GM21619 (cell line): ENCODE data around the gene MBNL1.

Experiments
- ATAC-seq: cut with Tn5 transposase; IDR thresholded peaks from one replicate; pipeline ENCODE4 v1.9.1; 2021; ENCODE audit not compliant: unreplicated experiment

Gene MBNL1

DNA sequence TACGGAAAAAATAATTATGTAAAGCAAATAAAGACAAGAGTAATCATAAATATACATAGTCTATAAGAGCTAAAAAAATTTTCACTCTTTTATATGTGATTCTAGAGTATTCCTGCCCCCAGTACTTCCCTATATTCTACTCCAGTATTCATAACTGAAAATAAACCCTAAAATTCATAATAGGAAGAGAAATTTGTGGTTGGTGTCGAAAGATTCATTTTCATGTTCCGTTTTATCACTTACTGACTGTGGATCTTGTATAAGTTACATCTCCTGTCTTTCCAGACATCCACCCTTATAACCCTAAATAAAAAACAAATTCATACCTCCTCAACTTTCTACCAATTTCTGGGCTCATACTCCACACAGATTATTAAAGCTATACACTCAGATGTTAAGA, 16.0 kb upstream of the MBNL1 start:
- no peak for ATAC-seq

DNA sequence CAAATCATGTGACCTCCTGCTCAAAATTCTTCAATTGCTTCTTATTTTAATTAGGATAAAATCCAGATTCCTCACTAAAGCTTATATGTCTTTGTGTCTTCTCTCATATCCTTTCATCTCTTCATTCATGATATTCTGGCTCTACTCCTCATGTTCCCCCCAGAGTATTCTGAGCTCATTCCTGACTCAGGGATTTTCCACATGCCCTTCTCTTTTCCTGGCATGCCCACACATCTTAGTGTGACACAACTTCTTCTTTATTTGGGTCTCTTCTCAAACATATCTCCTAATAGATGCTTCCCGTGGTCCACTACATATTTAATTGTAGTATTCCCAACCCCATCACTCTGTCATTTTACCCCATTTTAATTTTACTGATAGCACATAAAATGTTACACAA, 15.2 kb upstream of the MBNL1 start:
- ATAC-seq = no peak

DNA sequence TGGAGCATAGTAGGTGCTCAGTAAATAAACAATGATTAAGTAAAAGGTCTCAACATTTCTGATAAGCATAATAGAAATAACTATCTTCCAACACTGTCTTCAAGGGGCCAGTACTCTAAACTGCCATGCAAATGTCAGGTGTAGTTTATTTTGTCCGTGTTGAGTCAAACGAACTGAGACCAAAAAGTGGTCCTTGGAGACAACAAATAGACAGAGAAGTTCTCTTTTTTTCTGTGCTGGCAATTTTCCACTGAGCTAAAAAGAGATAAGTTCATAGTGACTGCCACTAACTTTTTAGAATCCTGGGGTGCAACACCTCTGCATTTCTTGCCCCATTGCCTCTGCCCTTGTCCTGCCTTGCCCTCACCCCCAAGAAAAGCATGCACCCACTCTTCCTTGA, 14.7 kb upstream of the MBNL1 start:
- no peak for ATAC-seq

DNA sequence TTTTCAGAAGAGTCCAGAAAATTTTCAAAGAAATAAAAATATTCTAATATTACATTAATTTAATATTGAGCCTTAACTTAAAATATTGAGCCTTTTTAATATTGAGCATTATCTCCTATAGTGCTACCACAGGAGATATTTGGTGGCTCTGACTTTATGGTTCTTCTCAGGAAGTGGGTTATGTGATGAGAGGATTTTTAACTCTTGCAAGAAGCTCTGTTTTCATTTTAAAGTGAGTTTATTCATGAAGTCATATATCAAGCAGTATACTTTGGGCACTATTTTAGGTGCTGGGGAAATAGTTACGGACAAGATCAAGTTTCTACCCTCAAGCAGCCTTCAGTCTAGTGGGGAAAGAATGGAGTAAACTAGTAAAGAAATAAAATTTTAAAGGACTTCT, 13.4 kb upstream of the MBNL1 start:
- ATAC-seq = no peak

DNA sequence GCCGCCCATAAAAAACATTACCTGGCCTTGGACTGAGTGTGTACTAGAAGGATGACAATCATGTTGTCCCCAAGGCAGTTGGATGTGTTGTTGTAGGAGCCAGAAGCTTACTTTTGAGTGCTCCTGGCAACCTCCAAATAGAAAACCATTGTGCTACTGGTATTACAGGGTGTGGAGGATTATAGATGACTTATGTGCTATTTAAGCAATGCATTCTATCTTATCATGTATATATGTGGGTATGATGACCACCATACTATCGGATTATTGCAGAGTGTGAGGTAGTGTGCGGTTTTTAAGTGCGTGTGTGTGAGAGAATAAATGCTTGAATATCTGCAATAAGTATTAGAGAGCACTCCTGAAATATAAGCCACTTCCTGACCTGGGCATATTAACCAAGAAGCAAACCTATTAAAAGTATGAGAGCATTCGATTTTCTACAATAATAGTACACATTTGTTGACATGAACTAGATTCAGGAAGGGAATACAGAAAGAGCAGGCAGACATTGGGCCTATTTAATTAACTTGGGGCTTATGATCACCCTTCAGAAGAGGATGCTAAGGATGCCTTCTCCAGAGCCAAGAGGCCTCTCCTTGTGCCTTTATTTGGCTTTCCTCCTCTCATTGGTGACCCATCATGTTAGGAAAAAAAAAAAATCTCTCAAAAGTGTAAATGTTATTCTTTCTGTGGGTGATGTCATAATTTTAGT, 11.7 kb upstream of the MBNL1 start:
- no peak for ATAC-seq

DNA sequence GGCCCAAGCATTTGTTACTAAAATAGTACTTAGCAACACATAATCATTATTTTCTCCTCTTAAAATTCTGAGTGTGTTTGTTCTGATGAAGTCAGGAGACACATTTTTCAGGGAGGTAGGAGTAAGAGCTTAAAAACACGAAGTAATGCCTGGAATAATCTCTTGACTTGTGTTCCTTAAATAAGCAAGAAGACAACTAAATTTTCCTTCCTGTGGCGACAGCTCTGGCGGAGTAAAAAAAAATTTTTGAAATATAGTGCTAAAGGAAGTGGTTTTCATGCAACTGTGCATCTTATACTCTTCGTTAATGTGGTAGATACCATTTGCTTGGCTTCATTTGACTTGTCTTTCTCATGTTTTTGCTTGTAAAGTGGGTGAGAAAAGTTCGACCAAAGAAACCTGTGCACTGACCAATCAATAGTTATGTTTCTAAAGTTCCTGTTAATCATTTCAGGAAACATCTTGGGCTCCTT, 11.1 kb upstream of the MBNL1 start:
- peak; percentile 85 for ATAC-seq

DNA sequence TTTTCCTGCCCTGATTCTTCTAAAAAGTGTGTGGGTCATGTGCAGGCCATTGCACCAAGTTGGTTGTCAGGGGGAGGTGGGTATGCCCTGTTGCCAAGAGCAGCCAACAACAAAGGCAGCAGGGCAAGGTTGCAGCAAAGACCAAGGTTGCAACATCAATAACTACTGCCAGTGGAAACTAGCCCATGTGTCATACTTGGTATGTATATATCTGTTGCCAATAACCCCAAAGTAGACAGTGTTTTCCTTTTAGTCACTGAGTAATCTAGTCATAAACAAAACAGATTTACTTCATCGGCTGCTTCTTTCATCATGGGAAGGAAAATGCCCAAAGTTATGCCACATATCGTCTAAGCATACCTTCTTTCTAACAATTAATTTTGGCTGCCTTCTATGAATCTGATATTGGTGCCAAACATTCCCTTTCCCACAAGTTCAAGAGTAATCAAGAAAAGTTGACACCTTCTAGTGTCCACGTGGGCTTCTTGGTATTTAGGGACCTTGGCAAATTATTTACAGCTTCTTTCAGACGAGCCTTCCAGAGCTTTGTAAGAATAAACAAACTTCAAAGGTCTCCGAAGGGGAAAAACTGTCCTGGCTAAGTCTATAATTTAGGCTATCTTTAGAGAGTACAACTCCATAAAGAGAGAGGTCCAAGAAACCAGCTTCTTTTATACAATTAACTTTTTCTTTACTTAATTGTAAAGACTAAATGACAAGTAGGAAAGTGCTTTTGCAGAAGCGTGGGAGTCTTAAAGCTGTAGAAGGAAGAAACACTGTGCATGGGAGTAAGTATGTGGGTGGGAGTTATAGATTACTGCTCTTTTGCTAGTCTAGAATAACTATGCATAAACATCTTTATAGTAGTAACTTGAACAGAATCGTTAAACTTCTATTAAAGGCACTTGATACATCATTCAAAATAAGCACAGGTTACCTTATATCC, 10.0 kb upstream of the MBNL1 start:
- peak; percentile 33 for ATAC-seq

DNA sequence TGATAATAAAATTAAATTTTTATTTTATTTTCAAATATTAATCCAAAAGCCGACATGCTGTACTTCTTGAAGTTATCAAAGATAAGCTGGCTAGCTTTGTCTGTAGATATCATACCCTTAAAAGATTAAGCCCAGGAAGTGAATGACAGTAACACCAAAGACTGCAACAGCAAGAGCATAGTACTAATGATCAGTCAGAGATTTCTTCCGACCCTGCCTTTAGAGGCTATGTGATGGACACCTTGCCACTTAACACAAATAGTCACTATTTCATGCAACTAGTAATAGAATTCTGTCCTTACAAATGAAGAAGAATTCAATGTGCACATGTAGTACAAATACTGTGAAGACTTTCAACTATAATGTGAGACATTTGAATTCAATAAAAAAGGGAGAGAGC, 9.3 kb upstream of the MBNL1 start:
- ATAC-seq = no peak

DNA sequence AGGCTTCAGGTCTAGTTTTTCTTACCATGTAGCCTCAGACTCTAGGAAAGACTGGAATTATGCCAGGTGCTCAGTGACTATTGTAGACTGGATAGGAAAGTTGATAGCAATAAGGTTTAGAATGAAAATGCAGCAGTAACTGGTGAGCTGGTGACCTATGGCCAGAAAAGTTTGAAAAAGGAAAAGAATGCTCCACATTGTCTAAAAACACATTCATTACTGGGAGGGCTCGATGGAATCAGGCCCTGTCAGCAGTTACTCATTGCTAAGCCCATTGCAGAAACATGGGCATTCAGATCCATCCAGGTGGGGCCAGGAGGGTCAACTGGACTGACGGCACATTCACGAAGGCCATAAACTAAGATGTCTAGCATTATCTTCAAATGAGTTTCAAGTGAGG, 8.7 kb upstream of the MBNL1 start:
- no peak for ATAC-seq

DNA sequence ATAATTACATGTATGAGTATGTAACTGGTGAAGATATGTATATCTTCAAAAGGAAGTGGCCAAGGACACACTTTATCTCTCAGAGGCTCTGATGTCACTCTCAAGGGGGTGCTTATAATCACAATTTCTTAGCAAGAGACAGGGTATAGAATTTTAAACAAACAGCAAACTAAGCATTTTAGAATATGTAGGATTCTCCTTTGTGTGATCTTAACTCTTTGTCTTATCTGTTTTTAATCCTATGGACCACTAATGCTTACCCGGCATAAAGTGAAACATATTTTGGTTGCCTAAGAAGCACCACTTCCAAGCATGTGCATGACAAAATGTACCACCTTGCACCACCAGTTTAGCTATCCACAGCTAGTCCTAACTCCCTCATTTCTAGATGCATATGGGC, 8.2 kb upstream of the MBNL1 start:
- no peak for ATAC-seq

DNA sequence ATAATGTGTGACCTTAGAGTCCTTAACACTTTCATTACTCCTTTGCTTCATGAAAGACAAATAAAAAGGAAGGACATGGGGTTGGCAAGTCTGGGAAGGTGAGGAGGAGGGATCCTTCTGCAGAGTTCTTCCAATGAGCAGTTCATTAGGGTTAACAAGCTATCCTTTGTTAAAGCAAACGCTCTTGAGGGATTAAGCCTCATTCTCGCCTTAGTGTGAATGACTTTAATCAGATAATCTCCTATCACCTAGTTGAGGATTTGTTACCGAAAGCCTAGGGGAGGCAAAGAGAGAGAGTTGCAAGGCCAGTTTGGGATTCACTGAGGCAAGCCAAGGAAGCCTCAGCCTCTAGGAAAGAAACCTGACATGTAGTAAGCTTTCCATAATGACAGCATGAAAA, 7.4 kb upstream of the MBNL1 start:
- no peak for ATAC-seq

DNA sequence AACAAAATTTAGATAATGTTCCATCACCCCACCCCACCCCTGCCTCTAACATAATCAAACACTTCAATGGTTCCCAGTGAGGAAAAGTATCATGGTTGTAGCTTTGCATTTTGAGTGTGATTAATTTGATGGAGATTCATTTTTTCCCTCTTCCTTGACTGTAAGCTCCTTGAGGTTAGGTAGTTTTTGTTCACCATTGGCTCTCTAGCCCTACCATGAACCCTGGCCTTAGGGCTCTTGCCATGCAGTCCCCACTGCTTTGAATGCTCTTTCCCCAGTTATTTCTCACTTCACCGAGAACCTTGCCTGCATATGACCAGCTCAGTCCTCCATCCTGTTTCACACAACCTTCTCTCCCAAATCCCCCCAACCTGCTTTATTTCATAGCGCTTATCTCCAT, 5.0 kb upstream of the MBNL1 start:
- ATAC-seq = no peak

DNA sequence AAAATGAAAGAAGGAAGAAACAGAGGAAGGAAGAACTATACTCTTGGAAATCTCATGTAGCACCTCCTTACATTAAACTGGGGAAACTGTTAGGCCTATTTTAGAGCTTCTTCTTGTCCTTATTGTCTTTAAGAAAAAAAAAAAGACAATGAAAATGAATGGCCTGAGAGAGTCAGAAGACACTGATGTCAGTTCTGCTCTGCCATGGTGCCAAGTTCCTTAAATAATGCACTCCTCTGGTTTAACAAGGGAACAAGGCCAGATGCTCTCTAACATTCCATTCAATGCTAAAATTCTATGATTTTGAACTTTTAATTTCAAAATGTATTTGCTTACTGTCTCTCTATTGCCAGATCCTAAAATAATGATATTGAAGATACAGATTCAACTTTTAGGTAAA, 4.4 kb upstream of the MBNL1 start:
- ATAC-seq = no peak

DNA sequence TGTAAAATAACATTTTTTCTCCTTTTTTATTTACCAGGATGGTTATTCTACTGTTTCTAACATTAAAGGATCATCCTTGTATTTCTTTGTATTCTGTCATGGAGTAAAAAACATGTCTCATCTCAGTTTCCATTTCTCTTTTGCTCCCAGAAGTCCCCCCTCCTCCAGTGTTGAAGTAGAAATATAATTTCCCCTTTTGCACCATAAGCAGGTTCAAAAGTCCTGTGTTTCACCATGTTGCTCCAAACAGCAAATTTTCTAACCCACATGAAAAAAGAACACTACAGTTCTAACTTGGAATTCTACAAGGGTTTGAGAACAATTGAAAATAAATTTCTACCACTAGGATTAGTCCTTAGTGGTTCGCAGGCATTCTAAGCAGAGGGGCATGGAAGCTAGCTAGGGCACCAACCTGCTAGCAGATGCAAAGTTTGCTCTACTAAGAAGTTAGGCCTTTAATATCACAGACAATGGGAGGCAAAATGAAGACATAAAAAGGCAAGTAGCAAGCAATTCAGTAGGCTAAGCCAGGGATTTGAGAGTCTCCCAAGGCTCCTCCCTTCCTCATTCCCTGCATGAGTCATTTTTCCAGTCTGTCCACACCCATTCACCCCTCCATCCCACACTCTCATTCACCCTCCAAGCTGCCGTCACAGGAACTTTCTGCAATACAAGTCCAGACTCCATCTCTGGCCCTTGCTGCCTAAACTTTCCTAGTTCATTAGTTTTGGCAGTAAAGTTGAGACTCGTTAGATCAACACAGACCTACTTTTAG, 2.3 kb upstream of the MBNL1 start:
- ATAC-seq = no peak

DNA sequence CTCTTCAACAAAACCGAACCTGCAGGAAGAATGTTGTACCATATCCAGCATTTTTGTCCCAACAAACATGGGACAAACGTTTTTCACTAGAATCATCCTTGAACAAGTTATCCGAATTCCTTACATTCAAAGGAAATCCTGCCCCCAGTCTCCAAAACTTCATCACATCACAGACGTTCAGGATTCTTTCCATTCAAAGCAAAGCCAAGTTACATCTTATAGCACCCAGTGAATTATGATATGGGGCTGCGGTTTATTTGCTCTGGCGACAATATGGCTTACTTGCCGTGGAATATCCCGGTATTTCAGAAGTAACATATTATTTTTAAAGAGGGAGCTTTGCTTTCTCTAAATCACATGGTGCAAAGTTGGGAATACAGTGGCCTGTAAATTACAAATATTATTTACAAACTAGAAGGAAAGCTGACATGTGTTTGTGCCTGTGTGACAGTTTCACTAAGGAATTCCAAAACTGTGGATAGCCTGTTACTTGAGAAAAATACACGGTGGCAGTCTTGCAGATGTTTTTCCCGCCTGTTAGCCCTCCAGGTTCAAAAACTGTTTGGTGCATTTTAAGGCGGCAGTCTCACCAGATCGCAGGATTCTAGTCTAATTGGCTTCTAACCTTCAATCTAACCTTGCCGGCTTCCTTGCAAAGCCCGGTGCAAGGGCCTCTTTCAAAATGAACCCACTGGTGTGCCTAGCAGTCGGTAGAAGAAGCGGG, 736 bp upstream of the MBNL1 start:
- ATAC-seq = no peak

DNA sequence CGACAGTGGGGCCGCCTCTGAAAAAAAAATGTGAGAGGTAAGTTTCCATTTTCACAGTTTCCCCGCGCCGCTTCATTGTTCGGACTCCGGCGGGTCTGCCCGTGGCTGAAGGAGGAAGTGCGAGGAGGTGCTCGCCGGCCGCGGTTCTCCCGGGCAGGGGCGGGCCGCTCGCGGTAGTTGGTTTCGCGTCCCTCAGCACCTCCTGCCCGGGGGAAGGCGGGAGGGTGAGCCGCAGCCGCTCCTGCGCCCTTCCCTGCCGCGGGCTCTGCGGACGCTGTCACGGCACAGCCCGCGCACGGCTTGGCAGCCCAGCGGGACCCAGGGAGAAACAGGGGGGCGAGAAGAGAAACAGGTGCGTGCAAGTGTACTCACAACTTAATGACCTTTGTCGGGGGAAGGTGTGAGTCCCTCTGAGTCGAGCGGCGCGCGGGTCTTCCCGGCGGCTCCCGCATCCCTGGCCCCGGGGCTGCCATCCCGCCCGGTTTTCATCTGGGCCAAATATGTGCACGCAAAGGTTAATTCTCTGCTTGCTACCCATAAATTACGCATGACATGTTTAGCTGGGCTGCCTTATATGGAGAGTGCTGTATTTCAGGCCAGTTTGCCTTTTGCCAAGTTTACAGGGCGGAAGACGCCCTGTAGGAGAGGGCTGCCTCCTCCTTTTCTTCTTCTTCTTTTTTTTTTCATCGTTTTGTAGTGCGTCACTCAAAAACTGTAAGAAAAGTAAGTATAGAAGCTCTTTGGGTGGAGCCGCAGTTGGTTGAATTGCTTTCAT, 514 bp downstream of the MBNL1 start:
- ATAC-seq = peak; percentile 48

DNA sequence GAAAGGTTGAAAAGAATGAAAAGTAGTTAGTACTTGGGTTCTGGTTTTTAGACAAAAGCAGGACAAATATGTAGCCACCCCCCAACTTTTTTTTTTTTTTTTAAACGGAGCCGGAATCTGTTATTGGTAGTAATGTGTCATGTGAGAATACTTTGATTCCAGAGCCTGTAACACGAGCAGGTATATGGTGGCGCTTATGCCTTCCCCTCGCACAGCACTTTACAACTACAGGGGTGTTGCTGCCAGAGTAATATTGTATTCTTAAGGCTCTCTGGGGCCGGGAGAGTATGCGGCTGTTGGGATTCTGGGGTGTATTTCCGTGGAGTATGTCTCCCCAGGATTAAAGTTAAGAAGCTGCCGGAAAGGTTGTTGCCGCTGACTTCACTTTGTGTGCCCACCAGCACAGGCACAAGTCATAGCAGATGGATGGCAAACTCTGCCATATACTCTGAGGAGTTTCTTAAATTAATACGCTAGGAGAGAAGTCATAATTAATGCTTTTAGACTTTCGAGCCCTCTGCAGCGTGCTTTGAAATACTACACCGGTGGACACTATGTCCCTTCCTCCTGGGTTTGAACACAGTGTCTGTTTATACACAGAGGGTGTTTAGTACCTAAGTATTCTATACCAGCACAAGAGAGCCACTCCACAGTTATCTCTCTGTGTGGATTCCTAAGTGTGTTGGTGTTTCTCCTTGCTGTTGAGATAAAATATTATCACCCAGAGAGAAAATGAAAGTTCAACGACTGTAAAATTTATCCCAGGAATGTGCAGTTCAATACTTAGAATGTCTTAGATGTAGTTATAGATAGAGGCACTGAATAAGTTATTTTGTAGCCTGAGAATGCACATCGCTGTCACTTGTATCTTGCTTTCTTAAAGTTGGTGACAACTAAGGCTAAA, 1.4 kb downstream of the MBNL1 start:
- ATAC-seq = no peak

DNA sequence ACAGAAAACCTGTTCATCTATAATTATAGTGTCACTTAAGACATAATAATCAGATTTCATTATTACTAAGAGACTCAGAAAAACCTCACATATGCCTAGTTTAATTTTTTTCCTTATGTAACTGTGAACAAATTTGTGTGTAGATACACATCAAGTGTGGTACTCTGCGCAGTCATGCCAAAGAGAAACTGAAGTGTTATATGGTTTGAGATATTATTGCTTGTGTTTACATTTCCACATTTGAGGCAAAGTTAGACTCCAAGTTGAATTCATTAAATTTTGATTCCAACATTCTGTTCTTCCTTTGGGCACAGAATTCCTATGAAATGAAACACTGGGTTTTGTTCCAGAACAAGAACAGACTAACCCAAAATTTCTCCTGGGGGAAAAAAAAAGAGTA, 2.2 kb downstream of the MBNL1 start:
- no peak for ATAC-seq
